Measurements from ENCODE around the gene DNAH10.

DNAH10 gene

DNA sequence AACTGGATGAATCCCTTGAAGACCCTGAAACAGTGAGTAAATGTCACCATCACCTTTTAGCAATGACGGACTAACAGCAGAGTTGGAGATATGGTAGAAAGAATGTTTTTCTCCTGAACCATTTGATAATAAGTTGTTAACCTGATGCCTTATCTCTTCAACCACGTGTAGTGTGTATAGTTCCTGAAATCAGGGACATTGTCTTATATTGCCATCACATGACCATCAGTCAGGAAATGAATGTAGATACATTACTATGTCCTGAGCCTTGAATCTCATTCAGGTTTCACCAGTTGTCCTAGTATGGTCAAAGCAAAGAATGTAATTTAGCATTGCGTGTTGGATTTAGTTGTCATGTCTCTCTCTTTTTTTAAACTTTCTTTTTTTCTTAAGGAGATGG is 34.2 kb upstream of the DNAH10 start:
- Mint-ChIP-seq H3K4me3 (no peak overlapping the region), H3K27me3 (no peaks in the 10 kb centered on the region), H3K4me1 (peaks cover 5% of the 10 kb centered on the region), H3K9me3 (no peaks in the 10 kb centered on the region), H3K36me3 (ENCODE audit: insufficient read depth) (peaks cover 64% of the 10 kb centered on the region), H3K27ac (ENCODE audit: low read depth) (no peak overlapping the region)
- DNase-seq (ENCODE audit: low spot score in 2 of 2) (no peak), ATAC-seq (replicated peaks; ENCODE audit: extremely low read depth, poor library complexity, severe bottlenecking) (no peak)

DNA sequence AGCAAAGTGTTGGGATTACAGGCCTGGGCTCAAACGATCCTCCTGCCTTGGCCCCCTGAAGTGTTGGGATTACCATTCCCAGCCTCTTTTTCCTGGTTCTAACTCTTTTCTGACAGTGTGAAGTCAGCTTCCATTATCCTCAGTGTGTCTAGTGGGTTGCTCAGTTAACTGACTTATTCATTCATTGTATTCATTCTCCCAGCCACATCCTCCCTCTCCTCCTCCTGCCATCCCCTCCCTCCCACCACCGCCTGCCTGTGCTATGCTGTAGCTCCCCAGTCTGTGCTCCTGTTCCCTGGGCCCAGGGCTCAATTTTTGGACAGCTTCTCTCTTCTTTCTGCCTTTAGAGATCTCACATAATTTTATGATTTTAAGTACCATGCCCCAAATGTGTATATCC is 30.5 kb upstream of the DNAH10 start:
- Mint-ChIP-seq H3K4me1 (no peaks in the 10 kb centered on the region), H3K36me3 (ENCODE audit: insufficient read depth) (peaks cover 59% of the 10 kb centered on the region)

DNA sequence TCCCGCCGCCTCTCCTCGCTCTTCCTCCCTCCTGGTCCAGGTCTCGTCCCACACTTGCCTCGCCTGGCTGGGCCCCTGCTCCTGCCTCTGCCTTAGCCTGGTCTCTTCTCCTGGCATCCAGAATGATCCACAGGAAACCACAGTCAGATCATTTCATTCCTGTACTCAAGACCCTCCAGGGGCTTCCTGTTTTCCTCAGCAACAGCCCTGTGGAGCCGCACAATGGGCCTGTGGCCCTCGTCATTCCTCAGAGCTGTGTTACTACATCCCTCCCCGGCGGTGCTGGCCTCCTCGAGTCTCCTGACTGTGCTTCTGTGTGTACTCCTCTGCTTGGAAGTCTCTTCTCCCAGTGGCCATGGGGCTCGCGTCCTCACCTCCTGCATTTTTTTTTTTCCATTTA is 29.9 kb upstream of the DNAH10 start:
- Mint-ChIP-seq H3K4me3 (no peak overlapping the region), H3K36me3 (ENCODE audit: insufficient read depth) (peaks cover 56% of the 10 kb centered on the region), H3K9me3 (no peaks in the 10 kb centered on the region), H3K27ac (ENCODE audit: low read depth) (peak overlapping the region; percentile 84), H3K4me1 (no peaks in the 10 kb centered on the region), H3K27me3 (no peaks in the 10 kb centered on the region)
- DNase-seq (ENCODE audit: low spot score in 2 of 2) (no peak), ATAC-seq (replicated peaks; ENCODE audit: extremely low read depth, poor library complexity, severe bottlenecking) (no peak)

More for the DNA sequence above, 30.5 kb upstream of the DNAH10 start:
- ATAC-seq (replicated peaks; ENCODE audit: extremely low read depth, poor library complexity, severe bottlenecking), result no peak
- no peak overlapping the region for H3K4me3 Mint-ChIP-seq
- H3K27ac Mint-ChIP-seq (ENCODE audit: low read depth), result no peak overlapping the region
- DNase-seq (ENCODE audit: low spot score in 2 of 2), result no peak
- H3K9me3 Mint-ChIP-seq, result no peaks in the 10 kb centered on the region
- H3K27me3 Mint-ChIP-seq, result no peaks in the 10 kb centered on the region

DNA sequence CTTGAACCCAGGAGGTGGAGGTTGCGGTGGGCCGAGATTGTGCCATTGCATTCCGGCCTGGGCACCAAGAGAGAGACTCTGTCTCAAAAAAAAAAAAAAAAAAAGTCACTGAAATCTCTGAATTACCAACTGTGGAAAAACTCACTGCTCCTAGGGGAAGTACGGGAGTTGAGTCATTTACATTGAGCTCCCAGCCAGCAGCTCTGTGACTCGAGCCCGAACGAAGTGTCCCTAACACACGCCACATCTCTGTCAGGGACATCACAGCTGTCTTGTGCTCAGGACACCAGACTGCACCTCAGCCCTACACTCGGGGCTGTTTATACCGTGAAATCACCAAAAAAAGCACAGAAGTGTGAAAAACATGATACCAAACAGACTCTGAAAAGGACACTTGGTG is 28.9 kb upstream of the DNAH10 start:
- Mint-ChIP-seq H3K4me1 (no peaks in the 10 kb centered on the region), H3K27ac (ENCODE audit: low read depth) (no peak overlapping the region), H3K36me3 (ENCODE audit: insufficient read depth) (peaks cover 61% of the 10 kb centered on the region), H3K27me3 (no peaks in the 10 kb centered on the region), H3K4me3 (no peak overlapping the region), H3K9me3 (no peaks in the 10 kb centered on the region)
- no peak for ATAC-seq (replicated peaks; ENCODE audit: extremely low read depth, poor library complexity, severe bottlenecking)
- DNase-seq (ENCODE audit: low spot score in 2 of 2), result no peak

DNA sequence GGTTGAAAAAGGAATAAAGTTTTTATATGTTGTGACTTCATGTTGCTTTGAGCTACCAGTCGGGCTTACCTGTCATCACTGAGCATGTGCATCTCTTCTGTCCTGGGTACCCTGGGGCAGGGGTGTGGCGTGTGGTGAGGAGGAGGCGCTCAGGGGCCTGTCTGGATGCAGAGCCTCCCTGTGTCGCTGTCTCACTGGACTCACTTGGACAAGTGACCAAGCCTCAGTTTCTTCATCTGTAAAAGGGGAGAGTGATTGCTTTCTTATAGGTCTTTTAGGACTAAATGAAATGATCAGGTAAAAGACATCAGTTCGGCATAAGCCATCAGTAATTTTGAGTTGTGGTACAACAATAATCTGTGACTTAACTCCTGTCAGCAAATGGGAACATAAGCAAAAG is 27.8 kb upstream of the DNAH10 start:
- no peak overlapping the region for H3K4me3 Mint-ChIP-seq
- DNase-seq (ENCODE audit: low spot score in 2 of 2) (no peak), ATAC-seq (replicated peaks; ENCODE audit: extremely low read depth, poor library complexity, severe bottlenecking) (no peak)
- no peaks in the 10 kb centered on the region for H3K27me3 Mint-ChIP-seq
- H3K4me1 Mint-ChIP-seq, result no peaks in the 10 kb centered on the region
- no peak overlapping the region for H3K27ac Mint-ChIP-seq (ENCODE audit: low read depth)
- H3K9me3 Mint-ChIP-seq, result no peaks in the 10 kb centered on the region
- H3K36me3 Mint-ChIP-seq (ENCODE audit: insufficient read depth), result peaks cover 61% of the 10 kb centered on the region

DNA sequence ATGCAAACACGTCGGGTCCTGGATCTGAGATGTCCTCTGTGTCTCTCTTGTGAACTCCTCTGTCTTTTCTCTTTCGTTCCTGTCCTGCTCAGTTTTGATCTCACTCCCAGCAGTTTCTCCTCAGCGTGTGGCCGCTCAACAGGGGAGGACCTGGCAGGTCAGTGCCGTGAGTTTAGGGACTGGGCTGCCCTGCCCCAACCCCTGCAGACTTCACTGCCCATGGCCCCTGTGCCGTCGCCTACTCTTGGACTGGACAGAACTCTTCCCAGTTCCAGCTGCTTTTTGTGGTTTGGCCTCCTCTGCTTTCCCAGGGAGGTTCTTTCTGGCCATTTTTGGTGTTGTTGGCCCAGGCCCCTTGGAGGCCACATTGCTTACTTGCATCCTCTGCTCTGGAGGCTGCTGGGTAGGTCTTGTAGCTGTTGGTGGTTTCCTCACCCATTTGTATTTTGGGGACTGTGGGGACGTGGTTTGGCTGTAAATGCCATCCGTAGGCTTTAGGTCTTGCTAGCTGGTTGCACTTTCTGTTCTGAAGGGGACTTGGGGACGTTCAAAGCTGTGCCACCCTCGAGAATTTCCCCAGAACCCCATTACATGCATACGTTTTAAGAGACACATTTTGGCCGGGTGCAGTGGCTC is 20.0 kb upstream of the DNAH10 start:
- H3K36me3 Mint-ChIP-seq (ENCODE audit: insufficient read depth), result peaks cover 60% of the 10 kb centered on the region
- peaks cover 19% of the 10 kb centered on the region for H3K4me1 Mint-ChIP-seq
- no peaks in the 10 kb centered on the region for H3K9me3 Mint-ChIP-seq
- H3K27ac Mint-ChIP-seq (ENCODE audit: low read depth), result peak overlapping the region; percentile 87
- DNase-seq (ENCODE audit: low spot score in 2 of 2) (peak in 1 of 2 donors; percentile 26), ATAC-seq (replicated peaks; ENCODE audit: extremely low read depth, poor library complexity, severe bottlenecking) (peak; percentile 92)
- no peaks in the 10 kb centered on the region for H3K27me3 Mint-ChIP-seq
- peak overlapping the region; percentile 59 for H3K4me3 Mint-ChIP-seq

DNA sequence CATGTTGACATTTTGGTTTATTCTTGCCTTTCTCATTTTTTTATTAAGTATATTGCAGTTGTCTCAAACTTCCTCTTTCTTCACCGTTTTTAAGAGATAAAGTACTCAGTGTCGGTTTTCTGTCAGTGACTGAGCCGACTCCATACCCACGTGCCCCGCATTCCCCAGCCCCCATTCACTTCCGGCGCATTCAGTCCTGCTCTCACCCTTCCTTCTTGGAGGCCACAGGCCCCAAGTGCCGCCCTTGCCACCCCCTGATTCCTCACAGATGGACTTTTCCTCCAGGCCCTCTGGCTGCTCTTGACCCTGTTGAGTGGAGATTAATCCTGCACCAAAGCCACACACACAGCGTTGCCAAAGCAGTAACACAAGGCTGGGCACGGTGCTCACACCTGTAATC is 19.1 kb upstream of the DNAH10 start:
- DNase-seq (ENCODE audit: low spot score in 2 of 2) (no peak), ATAC-seq (replicated peaks; ENCODE audit: extremely low read depth, poor library complexity, severe bottlenecking) (no peak)
- Mint-ChIP-seq H3K36me3 (ENCODE audit: insufficient read depth) (peaks cover 54% of the 10 kb centered on the region), H3K4me3 (no peak overlapping the region), H3K27ac (ENCODE audit: low read depth) (peak overlapping the region; percentile 87), H3K9me3 (no peaks in the 10 kb centered on the region), H3K4me1 (peaks cover 19% of the 10 kb centered on the region), H3K27me3 (no peaks in the 10 kb centered on the region)

DNA sequence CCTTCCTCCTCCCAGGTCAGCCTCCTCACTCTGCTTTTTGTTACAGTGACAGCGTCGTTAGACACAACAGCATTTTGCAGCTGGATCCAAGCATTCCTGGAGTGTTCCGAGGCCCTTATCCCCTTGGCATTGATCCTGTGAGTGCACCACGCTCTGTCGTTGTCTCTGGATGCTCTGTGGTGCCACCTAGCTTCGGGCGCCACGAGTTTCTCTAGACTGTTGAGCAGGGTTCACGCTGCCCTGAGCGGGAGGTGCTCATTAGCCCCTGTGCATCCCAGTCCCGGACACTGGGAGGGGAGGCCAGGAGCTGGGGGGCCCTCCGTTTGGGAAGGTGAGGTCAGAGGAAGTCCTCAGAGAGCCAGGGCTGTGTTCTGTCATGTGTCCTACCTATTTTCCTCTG is 17.3 kb upstream of the DNAH10 start:
- DNase-seq (ENCODE audit: low spot score in 2 of 2), result no peak
- Mint-ChIP-seq H3K4me1 (peaks cover 19% of the 10 kb centered on the region), H3K27me3 (no peaks in the 10 kb centered on the region), H3K36me3 (ENCODE audit: insufficient read depth) (peaks cover 54% of the 10 kb centered on the region), H3K4me3 (no peak overlapping the region), H3K9me3 (no peaks in the 10 kb centered on the region), H3K27ac (ENCODE audit: low read depth) (no peak overlapping the region)
- no peak for ATAC-seq (replicated peaks; ENCODE audit: extremely low read depth, poor library complexity, severe bottlenecking)

DNA sequence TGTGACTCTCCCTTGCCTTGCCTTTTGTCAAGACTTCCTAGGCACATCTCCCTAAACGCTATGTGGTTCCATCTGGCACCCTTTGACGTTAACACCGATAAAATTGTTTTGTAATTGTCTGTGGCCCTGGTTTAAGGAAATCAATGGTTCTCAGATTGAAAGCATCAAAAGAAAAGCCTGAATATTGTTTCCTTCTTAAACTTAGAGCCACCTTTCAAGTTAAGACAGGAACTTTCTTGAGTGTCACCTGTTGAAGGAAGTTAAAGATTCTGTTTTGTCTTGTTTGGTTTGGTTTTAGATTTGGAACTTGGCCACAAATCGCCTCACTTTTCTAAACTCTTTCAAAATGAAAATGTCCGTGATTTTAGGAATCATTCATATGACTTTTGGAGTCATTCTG is 14.8 kb upstream of the DNAH10 start:
- DNase-seq (ENCODE audit: low spot score in 2 of 2) (no peak), ATAC-seq (replicated peaks; ENCODE audit: extremely low read depth, poor library complexity, severe bottlenecking) (no peak)
- Mint-ChIP-seq H3K36me3 (ENCODE audit: insufficient read depth) (peaks cover 43% of the 10 kb centered on the region), H3K4me3 (no peak overlapping the region), H3K4me1 (peaks cover 7% of the 10 kb centered on the region), H3K27ac (ENCODE audit: low read depth) (no peak overlapping the region), H3K9me3 (no peaks in the 10 kb centered on the region), H3K27me3 (no peaks in the 10 kb centered on the region)

DNA sequence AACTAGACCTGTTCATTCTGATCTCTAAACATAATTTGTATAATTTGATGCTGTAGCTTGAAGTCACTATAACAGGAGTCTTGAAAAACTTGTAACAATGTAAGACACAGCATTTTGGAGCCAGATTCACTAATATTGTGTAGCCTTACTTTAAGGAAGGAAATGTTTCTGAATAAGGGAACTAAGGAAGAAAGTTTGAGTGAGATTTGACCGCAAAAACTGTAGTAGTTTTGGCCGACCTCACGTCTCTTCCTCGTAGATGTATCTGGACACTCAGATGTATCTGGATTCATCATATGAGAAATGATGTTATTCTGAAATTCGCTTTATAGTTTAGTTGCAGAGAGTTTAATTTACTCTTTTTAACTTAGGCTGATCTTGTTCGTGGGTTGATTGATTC is 13.9 kb upstream of the DNAH10 start:
- ATAC-seq (replicated peaks; ENCODE audit: extremely low read depth, poor library complexity, severe bottlenecking) (no peak), DNase-seq (ENCODE audit: low spot score in 2 of 2) (no peak)
- Mint-ChIP-seq H3K4me1 (peaks cover 2% of the 10 kb centered on the region), H3K4me3 (no peak overlapping the region), H3K9me3 (no peaks in the 10 kb centered on the region), H3K36me3 (ENCODE audit: insufficient read depth) (peaks cover 37% of the 10 kb centered on the region), H3K27me3 (no peaks in the 10 kb centered on the region), H3K27ac (ENCODE audit: low read depth) (no peak overlapping the region)

DNA sequence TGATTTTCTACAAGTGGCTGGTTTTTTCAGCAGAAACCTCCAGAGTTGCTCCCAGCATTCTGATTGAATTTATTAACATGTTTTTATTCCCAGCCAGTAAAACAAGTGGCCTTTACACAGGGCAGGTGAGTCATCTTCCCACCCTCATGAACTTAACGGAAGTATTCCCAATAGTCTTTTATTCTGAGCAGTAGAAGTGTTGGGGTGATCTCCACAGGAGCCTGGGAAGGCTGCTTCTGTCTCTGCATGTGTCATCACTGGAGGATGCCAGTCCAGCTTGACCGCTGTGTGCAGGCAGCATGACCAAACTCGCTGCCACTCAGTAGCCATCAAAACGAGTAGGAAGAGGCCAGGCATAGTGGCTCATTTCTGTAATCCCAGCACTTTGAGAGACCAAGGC is 13.4 kb upstream of the DNAH10 start:
- no peak overlapping the region for H3K4me3 Mint-ChIP-seq
- H3K9me3 Mint-ChIP-seq, result no peaks in the 10 kb centered on the region
- H3K27me3 Mint-ChIP-seq, result no peaks in the 10 kb centered on the region
- H3K4me1 Mint-ChIP-seq, result no peaks in the 10 kb centered on the region
- ATAC-seq (replicated peaks; ENCODE audit: extremely low read depth, poor library complexity, severe bottlenecking), result no peak
- no peak overlapping the region for H3K27ac Mint-ChIP-seq (ENCODE audit: low read depth)
- DNase-seq (ENCODE audit: low spot score in 2 of 2), result no peak
- peaks cover 39% of the 10 kb centered on the region for H3K36me3 Mint-ChIP-seq (ENCODE audit: insufficient read depth)

DNA sequence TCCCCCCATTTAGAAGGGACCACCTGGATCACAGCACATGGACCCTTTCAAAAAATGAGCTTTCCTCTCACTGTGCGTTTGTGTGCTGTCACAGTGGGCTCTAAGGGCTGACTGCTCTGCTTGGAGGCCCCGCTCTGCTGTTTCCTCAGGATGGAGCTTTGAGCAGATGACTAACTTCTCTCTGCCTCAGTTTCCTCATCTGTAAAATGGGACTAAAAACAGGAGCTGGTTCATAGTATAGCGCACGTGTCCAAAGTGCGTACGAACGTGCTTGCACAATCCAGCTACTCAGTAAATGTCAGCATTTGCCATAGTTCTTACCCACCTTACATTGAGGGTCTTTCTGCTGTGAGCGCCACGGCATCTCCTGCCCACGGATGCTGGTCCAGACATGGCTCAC is 12.7 kb upstream of the DNAH10 start:
- peaks cover 38% of the 10 kb centered on the region for H3K36me3 Mint-ChIP-seq (ENCODE audit: insufficient read depth)
- no peaks in the 10 kb centered on the region for H3K9me3 Mint-ChIP-seq
- no peaks in the 10 kb centered on the region for H3K4me1 Mint-ChIP-seq
- ATAC-seq (replicated peaks; ENCODE audit: extremely low read depth, poor library complexity, severe bottlenecking) (no peak), DNase-seq (ENCODE audit: low spot score in 2 of 2) (no peak)
- H3K27me3 Mint-ChIP-seq, result no peaks in the 10 kb centered on the region
- H3K27ac Mint-ChIP-seq (ENCODE audit: low read depth), result no peak overlapping the region
- no peak overlapping the region for H3K4me3 Mint-ChIP-seq

DNA sequence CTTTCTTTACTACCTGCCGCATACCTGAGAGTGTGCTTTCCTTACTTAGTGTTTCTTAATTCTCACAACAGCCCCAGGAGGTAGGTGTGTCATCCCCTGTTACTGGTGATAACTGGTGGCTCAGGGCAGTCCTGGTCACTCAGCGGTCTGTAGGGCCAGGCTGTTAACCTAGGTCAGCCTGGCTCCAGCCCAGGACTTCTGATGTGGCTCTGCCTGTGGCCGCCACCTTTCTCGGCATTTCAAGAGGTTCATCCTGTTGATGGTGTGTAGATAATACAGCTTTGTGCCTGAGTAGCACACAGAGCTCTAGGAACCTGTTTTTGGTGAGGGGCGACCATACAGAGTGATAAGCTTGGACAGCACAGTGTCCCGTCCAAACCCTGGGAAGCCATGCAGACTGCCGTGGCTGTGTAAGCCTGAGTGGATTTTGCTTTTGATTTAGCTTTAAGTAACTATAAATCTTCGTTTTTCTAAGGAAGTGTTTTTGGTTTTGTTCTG is 11.9 kb upstream of the DNAH10 start:
- Mint-ChIP-seq H3K27ac (ENCODE audit: low read depth) (no peak overlapping the region), H3K4me1 (no peaks in the 10 kb centered on the region), H3K27me3 (no peaks in the 10 kb centered on the region), H3K36me3 (ENCODE audit: insufficient read depth) (peaks cover 38% of the 10 kb centered on the region), H3K4me3 (no peak overlapping the region), H3K9me3 (no peaks in the 10 kb centered on the region)
- ATAC-seq (replicated peaks; ENCODE audit: extremely low read depth, poor library complexity, severe bottlenecking) (no peak), DNase-seq (ENCODE audit: low spot score in 2 of 2) (no peak)

All from central memory CD8-positive, alpha-beta T cell (primary cell).